RCC 7860 (cell line): ENCODE results near the gene LHCGR.

Experiments used
- DNase-seq: peaks from one replicate; pipeline ENCODE4 v3.0.0-alpha.2; 2015; ENCODE audit warnings: low spot score
- FAIRE-seq: peaks from 2 replicates; lab custom pipeline; 2012; peaks lifted over from hg19 to GRCh38; lab: Jason Lieb, UNC

Gene LHCGR

DNA sequence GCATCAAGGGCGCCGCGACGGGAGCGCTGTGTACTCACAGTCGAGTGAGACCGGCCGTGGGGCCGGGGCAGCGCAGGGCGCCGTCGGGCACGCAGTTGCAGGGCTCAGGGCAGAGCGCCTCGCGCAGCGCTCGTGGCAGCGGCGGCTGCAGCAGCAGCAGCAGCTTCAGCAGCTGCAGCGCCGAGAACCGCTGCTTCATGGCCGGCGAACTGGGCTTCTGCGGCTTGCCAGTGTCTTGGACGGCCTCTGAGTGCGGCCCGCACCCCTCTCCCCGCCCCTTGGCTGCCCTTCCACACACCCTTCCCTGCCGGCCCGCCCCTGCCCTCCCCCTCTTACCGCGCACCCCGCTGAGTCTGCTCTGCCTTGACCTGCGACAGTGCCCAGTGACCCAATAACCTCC, at the start of gene LHCGR:
LHCGR (minus strand) TSS at position 252 of the 400 bp plus-strand sequence; CDS start at position 199, 53 bp downstream.
- DNase-seq = no peak
- FAIRE-seq = no peak

DNA sequence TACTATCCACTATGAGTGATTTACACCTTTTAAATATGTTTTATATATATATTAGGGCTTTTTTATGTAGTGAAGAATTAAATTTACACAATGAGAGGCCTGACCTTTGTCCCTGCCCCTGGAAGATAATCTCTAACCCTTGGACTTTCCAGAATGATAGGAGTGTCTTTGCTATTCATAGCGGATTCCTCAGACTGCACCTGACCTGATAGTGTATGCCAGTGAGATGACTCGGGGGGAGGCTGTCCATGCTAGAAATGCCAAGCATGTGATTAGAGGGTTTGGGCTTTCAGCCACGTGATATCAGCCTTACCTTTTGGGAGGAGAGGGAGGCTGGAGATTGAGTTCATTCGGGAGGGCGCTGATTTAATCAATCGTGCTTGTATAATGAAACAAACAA, 44.1 kb upstream of the LHCGR start:
- no peak for DNase-seq
- no peak for FAIRE-seq

DNA sequence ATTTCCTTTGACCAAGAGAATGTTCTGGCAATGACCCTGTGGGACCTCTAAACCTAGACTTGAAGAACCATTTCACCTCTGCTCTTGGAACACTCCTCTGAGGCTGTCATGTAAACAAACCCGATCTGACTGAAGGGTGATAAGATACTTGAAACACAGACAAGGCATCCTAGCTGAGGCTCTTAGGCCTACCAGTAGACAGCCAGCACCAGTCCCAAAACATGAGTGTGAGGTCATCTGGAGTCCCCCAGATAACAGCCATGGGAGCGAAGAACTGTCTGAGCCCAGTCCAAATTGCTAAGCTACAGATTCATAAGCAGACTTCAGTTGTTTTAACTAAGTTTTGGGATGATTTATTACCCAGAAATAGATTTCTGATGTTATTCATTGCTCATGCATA, 39.5 kb upstream of the LHCGR start:
- DNase-seq (no peak), FAIRE-seq (no peak)

DNA sequence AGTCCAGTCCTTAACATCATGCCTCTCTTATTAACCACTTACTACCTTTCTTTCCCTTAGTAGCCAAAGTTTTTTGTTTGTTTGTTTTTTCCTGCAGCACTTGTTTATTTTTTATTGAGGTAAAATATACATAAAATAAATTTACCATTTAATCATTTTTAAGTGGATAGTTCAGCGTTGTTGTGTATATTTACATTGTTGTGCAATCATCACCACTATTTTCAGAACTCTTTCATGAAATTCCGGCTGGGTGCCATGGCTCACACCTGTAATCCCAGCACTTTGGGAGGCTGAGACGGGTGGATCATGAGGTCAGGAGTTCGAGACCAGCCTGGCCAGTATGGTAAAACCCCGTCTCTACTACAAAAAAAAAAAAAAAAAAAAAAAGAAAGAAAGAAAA, 38.1 kb upstream of the LHCGR start:
- FAIRE-seq (no peak), DNase-seq (no peak)

DNA sequence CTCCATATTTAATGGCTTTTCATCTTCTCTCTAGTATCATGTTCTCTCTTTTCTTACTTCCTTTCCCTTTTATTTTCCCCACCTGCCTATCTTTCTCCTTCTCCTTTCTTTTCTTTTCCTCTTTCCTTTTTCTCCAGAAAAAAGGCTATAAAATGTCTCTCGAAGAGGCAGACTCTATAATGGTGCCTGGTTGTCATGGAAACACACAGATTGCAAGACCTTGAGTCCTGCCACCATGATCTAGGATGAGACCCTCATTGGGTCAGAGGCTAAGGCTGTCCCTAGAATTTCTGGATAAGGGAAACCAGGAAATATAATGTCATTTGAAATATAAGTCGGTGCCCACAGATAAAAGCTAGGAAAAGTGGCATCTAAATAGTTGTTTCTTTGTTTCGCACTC, 36.5 kb upstream of the LHCGR start:
- FAIRE-seq = no peak
- DNase-seq = no peak

DNA sequence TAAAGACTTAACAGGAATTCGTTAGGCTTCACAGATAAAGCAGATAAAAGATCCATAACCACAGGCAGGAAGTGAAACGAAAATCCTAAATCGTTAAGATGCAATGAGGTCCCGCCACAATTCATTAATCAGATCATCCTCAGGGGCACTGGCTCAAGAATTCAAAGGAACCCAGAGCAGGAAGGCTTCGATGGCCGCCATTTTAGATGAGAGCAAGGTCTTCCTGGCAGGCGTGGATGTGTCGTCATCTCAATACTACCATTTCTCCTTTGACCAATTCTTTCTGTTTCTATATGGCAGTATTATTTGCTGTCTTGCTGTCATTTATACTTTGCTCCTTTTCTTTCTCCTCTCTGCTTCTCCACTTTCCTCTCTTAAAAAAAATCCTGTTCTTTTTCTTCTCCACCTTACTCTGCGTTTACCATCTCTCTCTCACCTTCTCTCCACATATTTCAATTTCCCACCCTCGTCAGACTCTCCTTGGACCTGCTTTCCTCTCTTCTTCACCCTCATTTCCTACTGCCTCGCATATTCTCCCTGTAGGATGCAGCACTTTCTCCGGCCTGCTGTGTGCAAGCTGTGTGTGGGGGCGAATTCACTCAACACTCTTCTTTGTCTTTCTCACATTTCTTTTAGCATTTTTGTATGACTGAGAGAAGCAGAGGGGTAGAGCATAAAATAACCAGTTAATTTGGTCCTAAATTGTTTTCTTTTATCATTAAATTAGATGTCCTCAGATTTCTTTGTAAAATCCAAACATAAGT, 35.1 kb upstream of the LHCGR start:
- DNase-seq (no peak), FAIRE-seq (no peak)

DNA sequence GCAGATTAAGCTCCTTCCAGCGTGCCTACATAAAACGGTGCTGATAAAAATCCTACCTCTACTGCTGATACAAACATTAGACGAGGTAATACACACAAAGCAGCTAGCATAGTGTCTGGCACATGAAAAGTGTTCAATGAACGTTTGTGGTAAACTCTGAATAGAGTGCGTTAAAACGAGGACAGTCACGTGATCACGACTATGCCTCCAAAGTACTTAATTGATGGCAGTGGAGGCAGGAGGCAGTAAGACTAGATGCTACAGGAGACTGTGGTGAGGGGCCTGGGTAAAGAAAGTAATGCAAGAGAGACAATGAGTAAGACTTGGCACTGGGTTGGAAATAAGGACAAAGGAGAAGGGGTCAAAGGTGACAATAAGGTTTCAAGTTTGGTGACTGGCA, 32.1 kb upstream of the LHCGR start:
- FAIRE-seq = no peak
- DNase-seq = no peak

DNA sequence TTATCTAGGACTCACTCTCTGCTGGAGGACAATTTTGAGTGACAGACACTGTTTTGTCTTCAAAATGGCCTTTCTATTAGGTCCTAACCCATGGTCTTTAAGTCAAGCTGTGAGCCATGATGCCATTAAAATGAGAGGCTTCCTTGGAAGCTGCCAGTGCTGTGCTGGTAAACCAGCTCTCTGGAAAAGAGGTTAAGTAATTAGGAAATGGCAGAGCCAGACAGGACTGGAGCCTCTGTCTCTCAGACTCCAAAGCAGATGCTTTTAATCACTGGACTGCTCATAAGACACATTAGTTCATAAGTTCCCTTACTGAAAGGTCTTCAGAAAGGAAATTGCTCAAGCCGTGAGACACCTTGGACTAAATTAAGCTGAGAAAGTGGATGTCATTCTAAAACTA, 25.8 kb upstream of the LHCGR start:
- no peak for DNase-seq
- no peak for FAIRE-seq

DNA sequence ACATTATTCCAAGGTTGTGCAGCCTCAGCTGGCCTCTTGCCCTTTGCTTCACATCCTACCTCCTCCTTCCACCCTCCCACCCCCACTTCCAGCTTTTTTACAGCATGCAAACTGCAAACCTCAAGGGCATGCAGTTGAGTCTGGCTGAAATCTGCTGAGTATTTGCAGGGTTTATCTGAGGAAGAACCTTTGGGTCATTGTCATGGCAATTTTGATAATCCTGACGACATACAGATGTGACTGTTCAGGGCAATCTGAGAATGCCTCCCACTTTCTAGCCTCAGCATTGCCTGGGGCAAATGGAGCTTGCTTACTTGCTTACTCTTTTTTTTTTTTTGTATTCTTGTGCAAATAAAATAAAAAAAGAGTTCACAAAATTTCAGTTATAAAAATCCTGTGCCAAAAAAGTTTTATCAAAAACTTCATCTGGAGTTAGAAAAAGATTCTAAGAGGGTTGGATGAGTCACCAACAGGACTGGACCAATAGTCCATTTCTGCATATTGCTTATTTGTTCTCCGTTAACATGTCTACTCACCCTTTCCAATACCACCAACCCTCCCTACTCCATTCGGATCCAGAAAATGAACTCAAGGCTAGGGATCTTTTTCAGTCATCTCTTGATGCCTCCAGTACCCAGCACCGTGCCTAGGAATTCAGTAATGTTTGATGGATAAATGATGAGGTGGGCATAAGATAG, 23.6 kb upstream of the LHCGR start:
- DNase-seq (no peak), FAIRE-seq (no peak)

DNA sequence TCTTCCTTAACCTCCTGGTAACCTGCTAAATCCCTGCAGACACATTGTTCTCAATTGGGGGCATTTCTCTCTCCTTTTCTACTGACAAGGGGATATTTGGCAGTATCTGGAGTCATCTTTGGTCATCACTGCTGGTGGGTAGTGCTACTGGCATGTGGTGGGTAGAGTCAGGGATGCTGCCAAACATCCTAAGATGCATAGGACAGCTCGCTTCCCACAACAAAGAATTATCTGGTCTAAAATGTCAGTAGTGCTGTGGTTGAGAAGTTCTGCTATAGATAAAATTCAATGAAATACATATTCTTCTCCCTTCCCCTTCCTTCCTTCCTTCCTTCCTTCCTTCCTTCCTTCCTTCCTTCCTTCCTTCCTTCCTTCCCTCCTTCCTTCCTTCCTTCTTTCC, 18.7 kb upstream of the LHCGR start:
- DNase-seq = no peak
- FAIRE-seq = no peak

DNA sequence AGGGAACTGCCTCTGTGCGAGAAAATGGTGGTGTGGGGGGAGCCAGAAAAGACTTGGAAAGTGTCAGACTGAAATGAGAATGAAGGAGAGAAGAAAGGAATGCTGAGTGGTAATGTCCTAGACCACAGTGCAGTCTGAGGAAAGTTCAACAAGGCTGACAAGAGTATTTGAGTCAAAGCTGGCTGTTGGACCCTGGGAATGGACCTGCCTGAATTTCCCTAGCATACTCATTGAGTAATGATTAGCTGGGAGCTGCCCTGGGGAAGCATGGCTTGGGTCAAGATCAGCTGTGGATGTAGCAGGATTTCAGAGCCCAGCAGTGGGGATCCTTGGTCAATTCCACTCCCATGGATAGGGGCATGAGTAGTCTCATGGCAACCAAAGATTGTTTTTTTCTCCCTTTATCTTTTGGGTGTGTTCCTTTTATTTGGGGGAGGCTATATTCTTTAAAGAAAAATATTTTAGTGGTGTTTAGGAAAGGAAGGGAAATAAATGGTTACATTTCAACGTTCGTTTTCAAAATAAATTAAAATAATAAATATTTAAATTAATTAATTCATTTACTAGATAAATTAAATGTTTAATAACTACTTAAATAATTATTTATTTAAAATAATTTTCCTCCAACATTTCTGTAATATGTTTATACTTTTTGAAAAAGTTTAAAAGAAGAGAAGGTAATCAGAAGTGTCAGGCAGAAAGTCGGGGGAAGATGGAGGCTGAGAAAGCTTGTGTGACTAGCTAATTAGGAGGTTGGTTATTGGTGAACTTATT, 15.9 kb upstream of the LHCGR start:
- FAIRE-seq = no peak
- DNase-seq = no peak

DNA sequence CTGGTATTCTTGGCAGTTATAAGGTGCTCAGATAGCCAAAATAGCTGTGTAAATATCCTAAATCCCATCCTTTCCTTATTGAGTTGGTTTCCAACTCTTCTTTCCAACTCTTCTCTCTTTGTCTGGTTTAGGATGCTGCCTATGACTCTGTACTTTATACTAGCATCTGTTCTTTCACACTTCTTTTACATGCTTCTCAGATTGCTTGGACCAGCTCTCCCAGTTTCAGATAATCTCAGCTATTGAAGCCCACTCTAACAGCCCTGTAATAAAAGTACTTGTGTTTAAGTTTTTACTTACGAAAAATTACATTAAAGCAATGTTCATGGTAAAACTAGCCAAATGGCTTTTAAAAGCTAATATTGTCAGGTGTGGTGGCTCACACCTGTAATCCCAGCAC, 14.7 kb upstream of the LHCGR start:
- no peak for FAIRE-seq
- no peak for DNase-seq

DNA sequence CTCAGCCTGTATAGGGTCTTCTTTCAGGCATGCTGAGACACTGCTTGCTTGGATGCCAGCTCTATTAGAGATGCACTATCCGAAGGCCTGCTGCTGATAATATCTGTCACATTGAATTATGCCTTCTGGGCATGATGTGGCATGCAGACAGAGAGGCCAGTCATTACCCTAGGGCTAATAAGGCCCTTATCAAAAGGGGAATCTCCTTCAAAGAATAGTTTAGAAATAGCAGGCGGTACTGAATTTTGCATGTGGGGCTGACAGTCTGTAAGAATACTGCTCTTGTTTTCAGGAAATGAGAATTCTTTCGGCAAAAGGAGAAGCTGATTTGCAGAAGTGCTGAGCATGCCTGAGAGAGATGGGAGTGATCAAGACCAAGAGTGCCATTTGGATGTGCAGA, 13.1 kb upstream of the LHCGR start:
- DNase-seq (no peak), FAIRE-seq (no peak)

DNA sequence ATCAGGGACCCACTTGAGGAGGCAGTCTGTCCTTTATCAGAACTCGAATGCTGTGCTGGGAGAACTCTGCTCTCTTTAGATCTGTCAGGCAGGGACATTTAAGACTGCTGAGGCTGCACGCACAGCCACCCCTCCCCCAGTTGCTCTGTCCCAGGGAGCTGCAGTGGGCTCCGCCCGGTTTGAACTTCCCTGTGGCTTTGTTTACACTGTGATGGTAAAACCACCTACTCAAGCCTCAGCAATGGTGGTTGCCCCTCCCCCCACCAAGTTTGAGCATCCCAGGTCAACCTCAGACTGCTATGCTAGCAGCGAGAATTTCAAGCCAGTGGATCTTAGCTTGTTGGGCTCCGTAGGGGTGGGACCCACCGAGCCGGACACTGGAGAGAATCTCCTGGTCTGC, 11.8 kb upstream of the LHCGR start:
- DNase-seq = no peak
- no peak for FAIRE-seq

DNA sequence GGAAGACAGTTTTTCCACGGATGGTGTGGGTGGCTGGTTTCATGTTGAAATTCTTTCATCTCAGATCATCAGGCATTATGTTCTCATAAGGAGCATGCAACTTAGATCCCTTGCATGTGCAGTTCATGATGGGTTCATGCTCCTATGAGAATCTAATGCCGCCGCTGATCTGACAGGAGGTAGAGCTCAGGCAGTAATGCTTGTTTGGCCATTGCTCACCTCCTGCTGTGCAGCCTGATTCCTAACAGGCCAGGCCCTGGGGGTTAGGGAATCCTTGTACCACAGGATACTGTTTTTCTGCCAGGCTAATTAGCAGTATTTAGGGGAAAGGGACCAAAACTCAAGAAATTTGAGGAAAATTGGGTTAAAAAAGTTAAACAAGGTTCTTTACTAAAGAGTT, 5.3 kb upstream of the LHCGR start:
- FAIRE-seq = no peak

DNA sequence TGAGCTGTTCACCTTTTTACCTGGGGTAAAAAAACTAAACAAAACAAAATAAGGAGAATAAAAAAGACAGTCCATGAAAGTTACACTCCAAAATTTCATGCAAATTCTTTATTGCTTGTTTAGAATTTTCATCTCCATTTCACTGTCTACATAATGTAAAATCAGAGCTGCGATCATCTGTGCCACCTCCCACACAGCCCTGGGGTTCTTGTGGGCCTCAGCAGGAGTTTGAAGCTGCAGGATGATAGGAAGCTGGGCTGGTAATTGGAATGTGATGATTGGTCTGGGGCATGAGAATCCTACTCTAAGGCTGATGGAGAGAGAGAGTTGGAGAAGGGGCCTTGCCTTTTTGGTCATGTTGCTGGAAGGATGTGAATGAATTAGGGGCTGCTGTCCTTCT, 4.2 kb upstream of the LHCGR start:
- DNase-seq (no peak), FAIRE-seq (no peak)

More for the DNA sequence above, 5.3 kb upstream of the LHCGR start:
- DNase-seq = no peak

DNA sequence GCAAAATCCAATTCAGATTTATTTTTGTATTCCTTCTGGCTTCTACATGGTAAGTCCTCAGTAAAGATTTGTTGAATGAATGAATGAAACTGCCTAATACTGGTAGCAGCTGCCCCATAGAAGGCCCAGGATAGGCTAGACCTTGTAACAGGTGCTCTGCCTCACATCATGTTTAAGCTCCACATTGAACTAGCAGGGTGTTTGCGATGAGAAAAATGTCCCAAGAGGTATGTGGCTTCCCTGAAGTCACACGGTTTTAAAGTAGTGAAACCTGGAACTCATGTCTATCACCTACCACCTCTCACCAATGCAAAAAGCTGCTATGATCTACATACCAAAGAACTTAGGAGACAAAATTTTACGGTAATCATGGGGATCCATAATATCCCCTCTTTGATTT, 765 bp upstream of the LHCGR start:
- DNase-seq = no peak
- no peak for FAIRE-seq

DNA sequence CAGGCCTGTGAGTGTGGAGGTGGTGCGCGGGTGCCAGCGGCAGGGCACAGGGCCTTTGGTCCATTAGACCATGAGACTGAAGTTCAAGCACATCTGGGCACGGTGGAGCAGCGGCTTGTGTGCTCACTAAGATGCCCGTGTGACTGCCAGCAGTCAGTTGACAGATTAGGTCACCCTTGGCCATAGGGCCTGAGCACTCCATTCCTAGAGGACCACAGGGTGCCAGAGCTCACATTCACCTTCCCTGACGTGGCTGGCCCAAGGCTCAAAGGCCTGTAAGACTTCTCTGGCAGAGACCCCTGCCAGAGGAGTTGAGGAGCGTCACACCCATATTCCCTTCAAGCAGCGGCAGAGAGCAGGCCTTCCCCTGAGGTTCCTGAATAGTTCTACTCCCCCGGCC, 650 bp downstream of the LHCGR start:
- FAIRE-seq (no peak), DNase-seq (no peak)

DNA sequence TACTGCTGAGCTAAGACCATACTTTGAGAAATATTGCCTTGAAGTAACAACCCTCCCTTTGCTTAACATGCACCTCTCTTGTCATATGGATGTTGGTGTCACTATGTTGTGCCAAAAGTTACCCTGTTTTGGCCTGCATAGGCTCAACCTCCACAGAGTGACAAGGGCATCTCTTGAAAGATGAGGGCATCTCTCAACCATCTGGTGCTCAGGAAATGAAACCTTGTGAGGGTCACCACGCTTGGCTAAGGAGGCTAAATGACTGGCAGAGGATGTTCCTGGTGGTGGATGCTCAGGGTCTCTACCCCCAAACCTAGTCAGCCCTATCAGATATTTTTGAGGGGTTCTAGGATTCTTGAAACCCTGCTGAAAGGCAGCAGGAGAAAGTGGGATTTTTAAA, 2.3 kb downstream of the LHCGR start:
- FAIRE-seq = no peak
- DNase-seq = no peak

DNA sequence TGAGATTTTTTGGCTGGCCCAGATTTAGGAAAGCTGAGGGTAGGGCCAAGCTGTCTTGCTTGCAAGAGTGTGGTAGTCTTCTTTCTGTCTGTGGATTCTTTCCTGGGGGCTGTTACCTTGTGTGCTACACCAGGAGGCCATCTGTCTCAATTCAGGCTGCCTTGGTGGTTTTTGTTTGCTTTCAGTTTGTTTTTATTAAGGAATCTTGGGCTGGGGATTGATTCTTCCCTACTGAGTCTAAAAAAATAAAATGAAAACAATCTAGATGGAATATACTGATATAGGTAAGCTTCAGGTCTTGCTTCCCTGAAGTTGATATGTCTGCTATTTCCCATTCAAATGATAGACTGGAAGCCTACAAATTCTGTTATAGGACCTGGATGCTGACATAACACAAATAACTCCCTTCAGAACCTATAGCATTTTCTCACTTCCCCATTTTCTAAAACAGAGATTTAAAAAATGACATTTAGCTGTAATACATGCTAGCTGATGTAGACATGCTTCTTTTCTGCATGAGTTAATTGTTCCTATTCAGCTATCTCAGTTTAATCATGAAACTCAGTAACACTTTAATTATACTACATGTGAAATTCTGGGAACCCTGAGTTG, 5.3 kb downstream of the LHCGR start:
- DNase-seq = no peak
- no peak for FAIRE-seq

DNA sequence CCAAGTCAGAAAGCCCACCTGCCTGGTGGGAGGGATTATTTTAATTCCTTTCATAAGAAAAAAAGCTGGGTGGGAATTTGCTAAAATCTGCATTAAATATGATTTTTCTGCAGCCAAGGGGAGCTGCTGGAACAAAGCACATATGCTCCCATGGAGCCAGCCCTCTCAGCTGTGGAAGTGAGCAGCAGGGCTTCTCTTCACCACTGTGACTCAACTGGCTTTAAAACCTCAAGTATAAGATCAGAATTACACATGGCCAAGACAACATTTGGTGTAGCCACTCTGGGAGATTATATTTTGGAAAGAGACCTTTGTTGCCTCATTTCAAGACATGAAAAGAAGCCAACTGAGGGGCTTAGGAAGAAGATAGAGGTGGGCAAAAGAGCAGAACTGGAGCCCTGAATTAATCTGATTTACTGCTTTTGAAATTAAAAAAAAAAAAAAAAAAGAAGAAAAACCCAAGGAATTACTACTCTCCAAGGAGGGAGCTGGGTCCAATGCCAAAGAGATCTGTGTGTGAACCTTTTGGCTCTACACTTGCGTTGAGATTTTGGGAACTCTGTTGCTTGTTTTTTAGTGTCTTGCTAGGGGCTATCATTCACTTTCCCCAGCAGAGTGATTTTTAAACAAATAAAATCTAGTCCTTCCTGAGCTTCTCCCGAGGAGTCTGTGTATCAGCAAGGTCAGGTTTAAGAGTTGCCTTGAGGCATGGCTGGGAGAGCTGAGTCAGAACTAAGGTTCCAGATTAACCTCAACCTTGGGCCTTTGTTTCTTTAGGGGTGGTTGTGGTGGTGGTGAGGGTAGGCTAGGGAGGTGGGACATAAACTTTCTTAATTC, 6.0 kb downstream of the LHCGR start:
- no peak for FAIRE-seq
- DNase-seq = no peak
